KBM-7 (cell line): ENCODE results near the gene GGN.
A peak's percentile ranks its signal among the peaks of the same experiment; 100 is the strongest.
"Not testable (repeated sequence)": the region's sequence is repeated elsewhere in the genome, so short reads cannot be mapped to it uniquely, and the experiment has no call there.

Experiments
- DNase-seq: peaks from one replicate; pipeline ENCODE4 v3.0.0-alpha.2; 2015
- in situ Hi-C: fragments of 300-500 bp; cut with MboI; formaldehyde crosslinking; loops from 2 replicates; pipeline ENCODE4 v1.14.3; 2020; ENCODE audit warnings: low sequenced_read_pairs, low pct_unique_long_range_greater_than_20kb, mixed read lengths

GGN gene

GRCh38 chr19:38387550-38388348 lies at the start of gene GGN:
TSS of gene GGN (minus strand) at chr19:38388034. CDS start at chr19:38387261, 773 bp downstream.
- in situ Hi-C loops: no loop called here
- DNase-seq: peak; percentile 86

- in situ Hi-C loops: no loop called here
- DNase-seq: no peak
These were observed 49.5 kb upstream of the GGN start for GRCh38 chr19:38437295-38437694.

- in situ Hi-C loops: no loop called here
- no peak for DNase-seq
These were observed 46.8 kb upstream of the GGN start for GRCh38 chr19:38434549-38435051.

GRCh38 chr19:38433268-38433733 lies 45.5 kb upstream of the GGN start, which contains the start of gene RYR1:
TSS of gene RYR1 (plus strand) at chr19:38433691. CDS start at chr19:38433830, 139 bp downstream.
- in situ Hi-C loops: no loop called here
- DNase-seq: peak; percentile 46

GRCh38 chr19:38430931-38431330 lies 43.1 kb upstream of the GGN start:
- no peak for DNase-seq
- in situ Hi-C loops: no loop called here

GRCh38 chr19:38429811-38430156 lies 42.0 kb upstream of the GGN start:
- DNase-seq: no peak
- in situ Hi-C loops: no loop called here

GRCh38 chr19:38429055-38429810 lies 41.4 kb upstream of the GGN start:
- in situ Hi-C loops: no loop called here
- DNase-seq: no peak

- DNase-seq, in situ Hi-C loops: not testable (repeated sequence)
These were observed 39.3 kb upstream of the GGN start for GRCh38 chr19:38427035-38427677.

- in situ Hi-C loops: no loop called here
- DNase-seq: peak; percentile 94
These were observed 38.1 kb upstream of the GGN start, which contains the start of gene RASGRP4 for GRCh38 chr19:38425810-38426466. TSS of gene RASGRP4 (minus strand) at chr19:38426219. CDS start at chr19:38426091, 128 bp downstream.

GRCh38 chr19:38425222-38425809 lies 37.5 kb upstream of the GGN start:
- no peak for DNase-seq
- in situ Hi-C loops: no loop called here

- in situ Hi-C loops: no loop called here
- no peak for DNase-seq
These were observed 36.4 kb upstream of the GGN start for GRCh38 chr19:38424272-38424671.

GRCh38 chr19:38422438-38422837 lies 34.6 kb upstream of the GGN start:
- DNase-seq: no peak
- in situ Hi-C loops: no loop called here

GRCh38 chr19:38421856-38422255 lies 34.0 kb upstream of the GGN start:
- in situ Hi-C loops: no loop called here
- DNase-seq: no peak

- in situ Hi-C loops: no loop called here
These were observed 33.1 kb upstream of the GGN start for GRCh38 chr19:38420935-38421334.

GRCh38 chr19:38417544-38418506 lies 30.0 kb upstream of the GGN start:
- peak; percentile 85 for DNase-seq
- in situ Hi-C loops: no loop called here

More at GRCh38 chr19:38420935-38421334, 33.1 kb upstream of the GGN start:
- no peak for DNase-seq

- in situ Hi-C loops: no loop called here
These were observed 29.3 kb upstream of the GGN start for GRCh38 chr19:38417146-38417543.

GRCh38 chr19:38413416-38413815 lies 25.6 kb upstream of the GGN start:
- no peak for DNase-seq
- in situ Hi-C loops: no loop called here

More at GRCh38 chr19:38417146-38417543, 29.3 kb upstream of the GGN start:
- no peak for DNase-seq

- in situ Hi-C loops: no loop called here
These were observed 25.1 kb upstream of the GGN start for GRCh38 chr19:38412961-38413360.

More at GRCh38 chr19:38412961-38413360, 25.1 kb upstream of the GGN start:
- DNase-seq: no peak
